ENCODE data around the gene CLCN4.

The CLCN4 gene

DNA sequence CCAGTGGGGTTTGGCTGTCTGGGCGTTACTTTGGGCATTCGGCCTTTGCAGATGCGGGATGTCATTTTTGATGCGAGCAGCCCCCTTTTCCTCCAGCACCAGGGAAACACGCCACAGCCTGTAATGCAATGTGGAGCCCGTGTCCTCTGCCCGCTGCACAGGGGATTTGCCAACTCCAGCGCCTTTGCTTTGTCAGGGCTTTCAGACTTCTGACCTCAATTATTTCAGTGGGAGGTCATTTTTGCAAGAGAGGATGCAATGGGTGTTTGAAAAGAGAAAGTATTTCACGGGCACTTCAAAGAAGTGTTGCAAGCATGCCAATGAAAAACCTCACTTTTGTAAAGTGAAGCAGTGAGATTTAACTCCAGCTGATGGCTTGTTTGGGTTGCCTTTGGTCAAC lies 11.5 kb downstream of the CLCN4 start:
- no peak for DNase-seq

GRCh38 chrX:10169175-10169574 lies 12.4 kb downstream of the CLCN4 start:
- no peak for DNase-seq

GRCh38 chrX:10171249-10171648 lies 14.5 kb downstream of the CLCN4 start:
- no peak for DNase-seq

GRCh38 chrX:10172877-10173276 lies 16.1 kb downstream of the CLCN4 start:
- DNase-seq: no peak

- no peak for DNase-seq
Observed at GRCh38 chrX:10173331-10173900, 16.6 kb downstream of the CLCN4 start.

DNA sequence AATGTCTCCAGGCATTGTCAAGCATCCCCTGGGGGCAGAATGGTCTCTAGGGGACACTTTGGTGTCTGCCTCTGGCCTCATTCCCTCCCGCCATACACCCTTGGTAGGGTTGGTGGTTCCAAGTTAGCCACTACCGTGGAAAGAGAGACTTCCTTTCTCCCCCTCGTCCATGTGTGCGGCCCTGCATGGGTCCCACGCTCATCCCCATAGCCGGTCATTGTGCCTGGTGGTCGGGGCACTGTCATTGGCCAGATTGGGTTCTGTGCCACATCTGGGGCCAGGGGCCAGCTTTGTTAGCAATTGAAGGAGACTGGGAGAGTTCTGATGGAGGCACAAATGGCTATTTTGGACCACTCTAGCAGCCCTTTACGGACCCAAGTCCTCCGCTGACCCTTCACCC lies 17.3 kb downstream of the CLCN4 start:
- no peak for DNase-seq

DNA sequence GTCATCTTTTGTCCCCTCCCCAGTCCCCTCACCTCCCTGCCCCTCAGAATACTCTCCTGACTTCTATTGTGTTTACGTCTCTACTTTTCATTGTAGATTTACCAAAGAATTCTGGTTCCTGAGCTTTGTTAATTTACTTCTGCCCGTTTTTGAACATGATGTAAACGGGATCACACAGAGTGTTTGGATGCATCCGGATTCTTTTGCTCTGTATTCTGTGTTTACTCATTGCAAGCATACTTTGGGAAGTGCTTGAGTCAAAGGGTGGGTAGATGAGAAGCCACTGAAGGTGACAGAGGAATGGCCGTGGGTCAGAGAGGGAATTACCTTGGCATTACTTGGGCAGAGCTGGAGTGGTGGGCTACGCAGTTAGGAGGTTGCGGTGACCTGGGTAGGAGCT lies 18.0 kb downstream of the CLCN4 start:
- no peak for DNase-seq

DNA sequence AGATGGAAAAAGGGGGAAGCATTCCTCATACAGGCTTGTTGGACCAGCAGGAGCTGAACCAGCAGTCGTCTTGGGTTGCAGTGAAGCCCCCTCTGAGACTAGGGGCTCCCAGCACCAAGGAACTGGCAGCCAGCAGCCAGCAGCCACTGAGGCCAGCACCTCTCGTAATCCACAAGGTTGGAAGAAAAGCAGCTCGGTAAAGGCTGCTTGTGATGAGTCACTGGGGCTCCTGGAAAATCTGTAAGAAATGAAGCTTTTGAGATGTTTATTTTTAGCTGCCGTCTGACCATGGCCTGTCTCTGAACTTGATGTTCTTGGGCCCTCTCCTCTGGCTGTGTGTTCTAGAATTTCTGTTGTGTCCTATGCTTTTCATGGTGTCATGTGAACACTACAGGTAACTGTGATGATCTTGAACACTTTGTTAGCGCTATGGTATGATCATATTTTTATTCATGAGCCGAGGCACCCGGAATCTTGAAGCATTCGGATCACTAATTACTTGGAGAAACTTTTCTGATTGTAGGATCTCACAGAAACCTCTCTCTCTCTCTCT lies 18.6 kb downstream of the CLCN4 start:
- no peak for DNase-seq

GRCh38 chrX:10176121-10177003 lies 19.6 kb downstream of the CLCN4 start:
- DNase-seq: no peak

- DNase-seq: no peak
Observed at GRCh38 chrX:10177004-10177396, 20.2 kb downstream of the CLCN4 start.

DNA sequence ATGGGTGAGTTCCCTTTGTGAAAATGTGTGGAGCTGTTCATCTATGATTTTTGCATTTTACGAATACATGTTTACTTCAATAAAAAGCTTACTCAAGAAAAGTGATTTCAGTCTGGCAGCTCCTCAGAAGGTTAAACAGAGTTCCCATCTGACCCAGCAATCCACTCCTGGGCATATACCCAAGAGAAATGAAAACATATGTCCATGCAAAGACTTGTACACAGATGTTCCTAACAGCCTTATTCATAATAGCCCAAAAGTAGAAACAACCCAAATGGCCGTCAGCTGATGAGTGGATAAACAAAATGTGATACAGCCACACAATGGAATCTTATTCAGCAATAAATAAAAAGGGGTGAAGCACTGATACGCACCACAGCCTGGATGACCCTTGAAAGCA lies 20.8 kb downstream of the CLCN4 start:
- DNase-seq: no peak

DNA sequence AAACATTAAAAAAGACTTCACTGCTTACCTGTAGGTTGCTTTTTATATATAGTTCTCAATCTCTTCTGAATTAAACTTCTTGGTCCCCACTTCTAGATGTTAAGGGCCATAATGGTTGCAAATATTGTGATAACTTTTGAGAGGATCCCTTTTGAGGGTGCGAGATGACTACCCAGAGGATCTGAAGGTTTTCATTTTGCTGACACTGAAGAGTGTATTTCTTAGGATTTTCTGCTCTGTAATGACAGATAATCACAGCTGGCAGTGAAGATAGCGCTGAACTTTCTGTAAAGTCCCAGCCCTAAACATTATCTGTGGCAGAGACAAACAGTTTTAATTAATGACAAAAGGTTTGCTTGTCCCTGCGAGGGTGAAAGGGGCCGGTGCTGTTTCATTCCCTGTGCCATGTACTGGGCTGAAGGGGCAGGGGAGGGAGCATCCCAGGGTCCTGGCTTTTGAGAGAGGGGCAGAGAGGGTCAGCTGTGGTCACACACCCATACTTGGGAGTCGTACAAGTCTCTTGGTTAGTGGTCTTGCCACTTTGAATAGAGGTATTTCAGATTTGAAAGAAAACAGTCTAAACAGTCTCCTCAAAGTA lies 22.2 kb downstream of the CLCN4 start:
- no peak for DNase-seq

GRCh38 chrX:10183760-10184159 lies 27.0 kb downstream of the CLCN4 start:
- no peak for DNase-seq

DNA sequence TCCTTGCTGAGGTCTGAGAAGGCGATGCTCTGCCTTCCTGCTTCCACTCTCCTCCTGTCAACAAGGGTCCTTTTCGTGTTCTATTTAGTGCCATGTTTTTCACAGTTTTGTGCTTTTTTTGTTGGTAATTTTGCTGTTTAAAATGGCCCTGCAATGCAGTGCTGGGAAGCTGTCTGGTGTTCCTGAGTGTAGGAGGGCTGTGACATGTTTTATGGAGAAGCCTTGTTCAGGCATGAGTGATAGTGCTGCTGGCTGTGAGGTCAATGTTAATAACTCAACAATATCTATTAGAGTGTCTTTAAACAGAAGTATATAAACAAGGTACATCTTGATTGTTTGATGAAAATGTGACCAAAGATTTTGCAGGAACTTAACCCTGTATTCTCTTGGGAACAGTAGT lies 27.6 kb downstream of the CLCN4 start:
- no peak for DNase-seq

GRCh38 chrX:10186355-10186754 lies 29.6 kb downstream of the CLCN4 start:
- no peak for DNase-seq

- DNase-seq: no peak
Observed at GRCh38 chrX:10187421-10187820, 30.6 kb downstream of the CLCN4 start.

GRCh38 chrX:10189317-10190268 lies 32.8 kb downstream of the CLCN4 start:
- peak; percentile 60 for DNase-seq

GRCh38 chrX:10190367-10190766 lies 33.6 kb downstream of the CLCN4 start:
- no peak for DNase-seq

- no peak for DNase-seq
Observed at GRCh38 chrX:10193587-10193986, 36.8 kb downstream of the CLCN4 start.

DNA sequence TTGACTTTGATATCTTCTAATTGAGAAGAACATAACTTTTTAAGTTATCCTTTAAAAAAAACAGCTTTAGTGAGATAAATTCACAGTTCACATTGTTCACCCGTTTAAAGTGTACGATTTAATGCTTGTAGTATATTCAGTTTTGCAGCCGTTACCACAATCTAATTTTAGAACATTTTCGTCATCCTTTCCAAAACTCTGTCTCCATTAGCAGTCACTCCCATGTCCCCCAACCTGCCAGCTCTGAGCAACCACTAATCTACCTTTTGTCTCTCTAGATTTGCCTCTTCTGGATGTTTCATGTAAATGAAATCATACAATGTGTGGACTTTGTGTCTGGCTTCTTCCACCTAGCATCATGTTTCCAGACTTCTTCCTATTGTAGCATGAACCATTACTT lies 38.6 kb downstream of the CLCN4 start:
- no peak for DNase-seq

DNA sequence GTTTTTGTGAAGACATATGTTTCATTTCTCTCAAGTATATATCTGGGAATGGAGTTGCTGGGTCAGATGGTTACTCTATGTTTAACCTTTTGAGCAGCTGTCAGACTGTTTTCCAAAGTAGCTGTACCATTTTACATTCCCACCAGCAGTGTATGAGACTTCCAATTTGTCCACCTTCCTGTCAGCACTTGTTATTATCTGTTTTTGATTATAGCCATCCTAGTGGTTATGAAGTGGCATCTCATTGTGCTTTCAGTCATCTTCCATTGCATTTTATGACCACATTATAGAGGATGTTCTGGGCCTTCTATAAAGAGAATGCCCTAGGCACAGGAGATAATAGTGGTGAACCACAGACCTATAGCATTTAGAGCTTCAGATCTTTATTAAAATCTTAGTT lies 39.2 kb downstream of the CLCN4 start:
- DNase-seq: no peak

GRCh38 chrX:10197279-10198210 lies 40.8 kb downstream of the CLCN4 start:
- DNase-seq: no peak
